Lower leg skin (tissue), 4 donors: ENCODE results near the gene PSMF1. TPM values are rescaled to one million over a fixed set of nuclear protein-coding genes. Genes with fewer than 3 reads are reported as not detected.

ENCODE experiments used
- DNase-seq, 2 donors: peaks; one replicate each; pipeline ENCODE4 v3.0.0-alpha.2; 2019; ENCODE audit warnings: low spot score in 2 of 2
- H3K4me3 ChIP-seq: fragments of 200-600 bp; sonication (generic); 2 replicates; pipeline ENCODE4 v1.5.1; 2017; ENCODE audit warnings: mild to moderate bottlenecking, low read depth; ENCODE audit not compliant: poor library complexity, severe bottlenecking
- POLR2A ChIP-seq, 2 donors: fragments of 450-650 bp; IDR thresholded peaks; one replicate each; pipeline ENCODE4 v1.6.1; 2016 to 2017; ENCODE audit warnings: antibody characterized with exemption in 2 of 2, mild to moderate bottlenecking in 1 of 2, moderate library complexity in 1 of 2
- WGBS, 2 donors: methylation state at CpG; one replicate each; pipeline ENCODE4 v1.1.5; 2018; 5-methylcytosine and 5-hydroxymethylcytosine counted together
- intact Hi-C: fragments of 100-400 bp; cut with DNase I; formaldehyde crosslinking; loops from one replicate; pipeline ENCODE4 v1.15.0; 2023; ENCODE audit warnings: low total_unique reads
- total RNA-seq, 4 donors: library from RNA; depleted of rRNA; stranded (reverse); fragments of >200 nt; gene quantifications; one replicate each; pipeline ENCODE4 v1.1.0, GENCODE V29; 2016
- TF ChIP-seq, protein P1 (sequence below), 3 donors: fragments of 450-650 bp; IDR thresholded peaks; one replicate each; pipeline ENCODE4 v1.5.1; 2016; ENCODE audit warnings: antibody characterized with exemption in 3 of 3, mild to moderate bottlenecking in 3 of 3, moderate library complexity in 2 of 3

The PSMF1 gene
- total RNA-seq, 4 donors from 2014 or later, result 82.7 to 270 (median 94.7) TPM

DNA sequence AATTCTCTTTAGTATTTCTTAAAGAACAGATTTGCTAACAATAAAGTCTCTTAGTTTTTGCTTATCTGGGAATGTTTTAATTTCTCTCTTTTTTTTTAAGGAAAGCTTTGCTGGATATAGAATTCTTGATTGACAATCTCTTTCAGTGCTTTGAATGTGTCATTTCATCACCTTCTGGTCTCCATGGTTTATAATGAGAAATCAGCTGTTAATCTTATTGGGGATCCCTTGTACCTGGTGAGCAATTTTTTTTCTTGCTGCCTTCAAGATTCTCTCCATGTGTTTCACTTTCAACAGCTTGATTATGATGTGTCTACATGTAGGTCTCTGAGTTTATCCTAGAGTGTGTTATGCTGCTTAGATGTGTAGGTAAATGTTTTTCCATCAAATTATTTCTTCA, 16.4 kb upstream of the PSMF1 start:
- intact Hi-C loops, result no loop called here
- DNase-seq, result no peak
- H3K4me3 ChIP-seq, result no peak overlapping the region
- no peak for TF ChIP-seq POLR2A (IDR thresholded peaks at IDR 0.05)
- TF ChIP-seq, protein P1, sequence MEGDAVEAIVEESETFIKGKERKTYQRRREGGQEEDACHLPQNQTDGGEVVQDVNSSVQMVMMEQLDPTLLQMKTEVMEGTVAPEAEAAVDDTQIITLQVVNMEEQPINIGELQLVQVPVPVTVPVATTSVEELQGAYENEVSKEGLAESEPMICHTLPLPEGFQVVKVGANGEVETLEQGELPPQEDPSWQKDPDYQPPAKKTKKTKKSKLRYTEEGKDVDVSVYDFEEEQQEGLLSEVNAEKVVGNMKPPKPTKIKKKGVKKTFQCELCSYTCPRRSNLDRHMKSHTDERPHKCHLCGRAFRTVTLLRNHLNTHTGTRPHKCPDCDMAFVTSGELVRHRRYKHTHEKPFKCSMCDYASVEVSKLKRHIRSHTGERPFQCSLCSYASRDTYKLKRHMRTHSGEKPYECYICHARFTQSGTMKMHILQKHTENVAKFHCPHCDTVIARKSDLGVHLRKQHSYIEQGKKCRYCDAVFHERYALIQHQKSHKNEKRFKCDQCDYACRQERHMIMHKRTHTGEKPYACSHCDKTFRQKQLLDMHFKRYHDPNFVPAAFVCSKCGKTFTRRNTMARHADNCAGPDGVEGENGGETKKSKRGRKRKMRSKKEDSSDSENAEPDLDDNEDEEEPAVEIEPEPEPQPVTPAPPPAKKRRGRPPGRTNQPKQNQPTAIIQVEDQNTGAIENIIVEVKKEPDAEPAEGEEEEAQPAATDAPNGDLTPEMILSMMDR (IDR thresholded peaks at IDR 0.05), result no peak

DNA sequence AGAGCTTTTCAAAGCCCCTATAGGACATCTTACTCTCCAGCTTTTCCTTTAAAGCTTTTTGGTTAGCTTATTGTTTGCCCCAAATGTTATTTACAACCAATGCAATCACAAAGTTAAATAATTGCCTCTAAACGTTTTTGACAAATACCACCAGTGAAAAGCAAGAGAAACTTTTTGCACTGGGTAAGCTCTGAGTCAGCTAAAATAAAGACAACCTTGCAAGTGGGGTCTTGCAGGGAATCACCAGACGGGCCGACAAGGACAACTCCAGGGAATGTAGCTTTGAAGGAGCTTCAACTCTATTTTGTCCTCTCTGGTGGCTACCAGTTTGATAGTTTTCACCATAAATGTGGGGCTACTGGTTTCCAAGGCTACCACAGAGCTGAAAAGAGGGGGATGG, 14.7 kb upstream of the PSMF1 start:
- WGBS, 2 donors, result 48 to 54% methylated on average over 3 of the region's 3 CpGs

GRCh38 chr20:1105599-1106194, 12.7 kb upstream of the PSMF1 start:
- WGBS, 2 donors, result 85 to 96% methylated on average over 6 of the region's 6 CpGs
- DNase-seq, result no peak
- intact Hi-C loops, result no loop called here
- no peak overlapping the region for H3K4me3 ChIP-seq
- no peak for TF ChIP-seq POLR2A (IDR thresholded peaks at IDR 0.05)
- TF ChIP-seq, protein P1 (IDR thresholded peaks at IDR 0.05), result no peak

More for the DNA sequence above, 14.7 kb upstream of the PSMF1 start:
- no peak overlapping the region for H3K4me3 ChIP-seq
- no peak for DNase-seq
- intact Hi-C loops, result no loop called here
- no peak for TF ChIP-seq POLR2A (IDR thresholded peaks at IDR 0.05)
- TF ChIP-seq, protein P1 (IDR thresholded peaks at IDR 0.05), result no peak

- H3K4me3 ChIP-seq, result no peak overlapping the region
- 91 to 95% methylated on average over 3 of the region's 3 CpGs for WGBS, 2 donors
- DNase-seq, result no peak
- intact Hi-C loops, result no loop called here
- no peak for TF ChIP-seq POLR2A (IDR thresholded peaks at IDR 0.05)
- TF ChIP-seq, protein P1 (IDR thresholded peaks at IDR 0.05), result no peak
Measured at GRCh38 chr20:1107176-1107575, 11.2 kb upstream of the PSMF1 start.

DNA sequence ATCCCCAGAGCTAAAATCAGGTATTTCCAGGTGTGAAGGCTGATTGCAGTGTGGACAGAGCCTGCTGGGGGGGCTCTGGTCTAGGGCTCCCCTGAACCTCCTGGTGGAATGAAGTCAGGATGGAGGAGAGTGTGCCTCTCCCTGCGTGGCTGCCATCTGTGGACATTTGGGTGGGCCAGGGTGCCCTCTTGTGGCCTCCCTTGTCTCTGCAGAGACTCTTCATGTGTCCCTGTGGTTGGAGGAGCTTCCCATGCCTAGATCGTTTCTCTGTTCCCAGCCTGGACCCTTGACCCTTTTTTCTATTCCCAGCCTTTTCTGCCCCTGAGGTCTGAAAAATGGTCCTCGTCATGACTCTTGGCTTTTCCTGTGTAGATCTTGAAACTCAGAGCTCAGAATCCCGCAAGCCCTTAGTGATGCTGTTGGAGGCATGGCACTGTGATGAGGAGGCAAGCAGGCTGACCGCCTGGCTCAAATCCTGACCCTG, 9.9 kb upstream of the PSMF1 start:
- TF ChIP-seq, protein P1 (IDR thresholded peaks at IDR 0.05), result no peak
- TF ChIP-seq POLR2A (IDR thresholded peaks at IDR 0.05), result no peak
- intact Hi-C loops, result no loop called here
- 44 to 46% methylated on average over 5 of the region's 5 CpGs for WGBS, 2 donors
- no peak for DNase-seq
- H3K4me3 ChIP-seq, result no peak overlapping the region

- 90 to 92% methylated on average over 5 of the region's 5 CpGs for WGBS, 2 donors
- intact Hi-C loops, result no loop called here
- DNase-seq, result no peak
- no peak overlapping the region for H3K4me3 ChIP-seq
- TF ChIP-seq, protein P1 (IDR thresholded peaks at IDR 0.05), result no peak
Measured at GRCh38 chr20:1112908-1113307, 5.5 kb upstream of the PSMF1 start.
